Smooth muscle cell (in vitro differentiated cells): ENCODE results near the gene IRGM. TPM values are rescaled to one million over a fixed set of nuclear protein-coding genes. Genes with fewer than 3 reads are reported as not detected.

Source experiments
- DNase-seq: peaks from one replicate; lab custom pipeline; 2025; ENCODE audit not compliant: unreplicated experiment; lab: John Stamatoyannopoulos, UW
- H2AFZ ChIP-seq: fragments of 200-600 bp; sonication (generic); 2 replicates; pipeline ENCODE4 v1.6.0; 2016; ENCODE audit warnings: antibody characterized with exemption, low read depth, mild to moderate bottlenecking
- H3F3A ChIP-seq: fragments of 200-600 bp; sonication (generic); 2 replicates; pipeline ENCODE4 v1.6.0; 2017; ENCODE audit warnings: antibody characterized with exemption, low read depth
- H3K27ac ChIP-seq: fragments of 200-600 bp; sonication (generic); 2 replicates; pipeline ENCODE4 v1.5.1; 2016; ENCODE audit warnings: low read depth, mild to moderate bottlenecking
- H3K27me3 ChIP-seq: fragments of 200-600 bp; sonication (generic); 2 replicates; pipeline ENCODE4 v1.6.1; 2016; ENCODE audit warnings: low read depth, mild to moderate bottlenecking
- H3K36me3 ChIP-seq: fragments of 200-600 bp; sonication (generic); 2 replicates; pipeline ENCODE4 v1.5.1; 2016; ENCODE audit warnings: low read depth
- H3K4me1 ChIP-seq: fragments of 200-600 bp; sonication (generic); 2 replicates; pipeline ENCODE4 v1.5.1; 2016; ENCODE audit warnings: low read depth
- H3K4me2 ChIP-seq: fragments of 200-600 bp; sonication (generic); 2 replicates; pipeline ENCODE4 v1.6.0; 2016; ENCODE audit warnings: mild to moderate bottlenecking
- H3K4me3 ChIP-seq: fragments of 200-600 bp; sonication (generic); 2 replicates; pipeline ENCODE4 v1.5.1; 2016; ENCODE audit warnings: mild to moderate bottlenecking
- H3K79me2 ChIP-seq: fragments of 200-600 bp; sonication (generic); 2 replicates; pipeline ENCODE4 v1.6.0; 2016; ENCODE audit warnings: low read depth, mild to moderate bottlenecking
- H3K9ac ChIP-seq: fragments of 200-600 bp; sonication (generic); 2 replicates; pipeline ENCODE4 v1.6.0; 2016; ENCODE audit warnings: low read depth
- H3K9me3 ChIP-seq: fragments of 200-600 bp; sonication (generic); replicated peaks from 2 replicates; pipeline ENCODE4 v1.5.1; 2016; ENCODE audit warnings: low read depth
- H4K20me1 ChIP-seq: fragments of 200-600 bp; sonication (generic); 2 replicates; pipeline ENCODE4 v1.6.0; 2016; ENCODE audit warnings: low read depth
- WGBS: methylation state at CpG from one replicate; pipeline ENCODE4 v1.1.7; 2016; ENCODE audit warnings: low lambda C conversion rate; 5-methylcytosine and 5-hydroxymethylcytosine counted together
- polyA plus RNA-seq: library from polyadenylated mRNA; unstranded; fragments of >200 nt; fragmentation: Nextera tagmentation; extraction: Ambion mirVana; gene quantifications from 2 replicates; pipeline ENCODE4 v1.2.1, GENCODE V29; 2016
- total RNA-seq: library from RNA; depleted of rRNA; stranded (reverse); fragments of >200 nt; gene quantifications from 2 replicates; pipeline ENCODE4 v1.2.3, GENCODE V29; 2014
- TF ChIP-seq, protein P1 (sequence below): fragments of 200-600 bp; sonication (generic); IDR thresholded peaks from 2 replicates; pipeline ENCODE4 v1.5.1; 2017; ENCODE audit warnings: borderline replicate concordance, mild to moderate bottlenecking, antibody characterized with exemption; ENCODE audit not compliant: insufficient read depth, poor library complexity, severe bottlenecking

Gene IRGM
- total and polyA plus RNA-seq, 2 experiments from 2014 or later, result 0.13 to 0.67 TPM

- no peak overlapping the region for H2AFZ ChIP-seq
- no peak overlapping the region for H3K9ac ChIP-seq
- H3K36me3 ChIP-seq, result no peaks in the 10 kb centered on the region
- no peaks in the 10 kb centered on the region for H3K4me1 ChIP-seq
- H3K4me2 ChIP-seq, result no peak overlapping the region
- TF ChIP-seq, protein P1, sequence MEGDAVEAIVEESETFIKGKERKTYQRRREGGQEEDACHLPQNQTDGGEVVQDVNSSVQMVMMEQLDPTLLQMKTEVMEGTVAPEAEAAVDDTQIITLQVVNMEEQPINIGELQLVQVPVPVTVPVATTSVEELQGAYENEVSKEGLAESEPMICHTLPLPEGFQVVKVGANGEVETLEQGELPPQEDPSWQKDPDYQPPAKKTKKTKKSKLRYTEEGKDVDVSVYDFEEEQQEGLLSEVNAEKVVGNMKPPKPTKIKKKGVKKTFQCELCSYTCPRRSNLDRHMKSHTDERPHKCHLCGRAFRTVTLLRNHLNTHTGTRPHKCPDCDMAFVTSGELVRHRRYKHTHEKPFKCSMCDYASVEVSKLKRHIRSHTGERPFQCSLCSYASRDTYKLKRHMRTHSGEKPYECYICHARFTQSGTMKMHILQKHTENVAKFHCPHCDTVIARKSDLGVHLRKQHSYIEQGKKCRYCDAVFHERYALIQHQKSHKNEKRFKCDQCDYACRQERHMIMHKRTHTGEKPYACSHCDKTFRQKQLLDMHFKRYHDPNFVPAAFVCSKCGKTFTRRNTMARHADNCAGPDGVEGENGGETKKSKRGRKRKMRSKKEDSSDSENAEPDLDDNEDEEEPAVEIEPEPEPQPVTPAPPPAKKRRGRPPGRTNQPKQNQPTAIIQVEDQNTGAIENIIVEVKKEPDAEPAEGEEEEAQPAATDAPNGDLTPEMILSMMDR, result no peak
- DNase-seq, result no peak
- no peak overlapping the region for H3K4me3 ChIP-seq
- H3K27me3 ChIP-seq, result no peaks in the 10 kb centered on the region
- H3K27ac ChIP-seq, result no peak overlapping the region
- H3K79me2 ChIP-seq, result no peaks in the 10 kb centered on the region
- no peaks in the 10 kb centered on the region for H4K20me1 ChIP-seq
- no peaks in the 10 kb centered on the region for H3F3A ChIP-seq
- 72% methylated on average over 2 of the region's 2 CpGs for WGBS
- peaks cover 6% of the 10 kb centered on the region for H3K9me3 ChIP-seq
Measured at GRCh38 chr5:150860246-150860821, 14.0 kb downstream of the IRGM start.

- TF ChIP-seq, protein P1, result no peak
Measured at GRCh38 chr5:150862070-150862469, 15.7 kb downstream of the IRGM start.

DNA sequence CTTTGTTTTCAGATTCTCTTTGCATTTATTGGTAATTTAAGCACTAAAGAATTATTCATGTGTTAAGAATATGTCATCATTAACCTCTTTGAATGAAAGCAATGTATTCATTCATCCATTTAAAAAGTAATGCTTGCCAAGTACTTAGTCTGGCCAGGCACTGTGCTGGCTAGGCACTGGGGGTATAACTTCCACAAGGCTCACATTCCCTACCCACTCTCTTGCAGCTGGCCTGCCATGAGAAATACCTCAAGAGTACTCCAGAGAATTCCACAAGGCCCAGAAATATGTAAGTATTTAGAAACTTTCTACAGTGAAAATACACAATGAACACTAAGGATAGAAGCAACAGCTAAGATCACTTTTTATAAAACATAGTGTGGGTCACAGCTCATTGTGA lies 33.0 kb downstream of the IRGM start:
- no peak for DNase-seq
- no peak overlapping the region for H3K27ac ChIP-seq
- H3K36me3 ChIP-seq, result no peaks in the 10 kb centered on the region
- no peaks in the 10 kb centered on the region for H3K79me2 ChIP-seq
- no peak overlapping the region for H2AFZ ChIP-seq
- H4K20me1 ChIP-seq, result no peaks in the 10 kb centered on the region
- no peak overlapping the region for H3K4me2 ChIP-seq
- no peaks in the 10 kb centered on the region for H3F3A ChIP-seq
- TF ChIP-seq, protein P1, result no peak
- H3K4me1 ChIP-seq, result no peaks in the 10 kb centered on the region
- H3K27me3 ChIP-seq, result no peaks in the 10 kb centered on the region
- H3K4me3 ChIP-seq, result no peak overlapping the region
- H3K9me3 ChIP-seq, result peaks cover 4% of the 10 kb centered on the region
- H3K9ac ChIP-seq, result no peak overlapping the region

More at GRCh38 chr5:150862070-150862469, 15.7 kb downstream of the IRGM start:
- DNase-seq, result no peak
- H3K4me2 ChIP-seq, result no peak overlapping the region
- H3K27ac ChIP-seq, result no peak overlapping the region
- no peak overlapping the region for H2AFZ ChIP-seq
- H3K4me1 ChIP-seq, result no peaks in the 10 kb centered on the region
- H4K20me1 ChIP-seq, result no peaks in the 10 kb centered on the region
- no peaks in the 10 kb centered on the region for H3K79me2 ChIP-seq
- no peaks in the 10 kb centered on the region for H3K36me3 ChIP-seq
- peaks cover 6% of the 10 kb centered on the region for H3K9me3 ChIP-seq
- H3K27me3 ChIP-seq, result no peaks in the 10 kb centered on the region
- no peak overlapping the region for H3K9ac ChIP-seq
- H3F3A ChIP-seq, result no peaks in the 10 kb centered on the region
- WGBS, result 86% methylated on average over 1 of the region's 1 CpG
- no peak overlapping the region for H3K4me3 ChIP-seq
